GM12875 (cell line): ENCODE results near the gene HDAC9.
A peak's percentile ranks its signal among the peaks of the same experiment; 100 is the strongest.

Experiments used
- H3K4me3 ChIP-seq: one replicate; pipeline ENCODE4 v1.5.1; 2011; ENCODE audit warnings: low read depth, low read length, control low read depth
- TF ChIP-seq, protein P1 (sequence below): IDR thresholded peaks from 2 replicates; pipeline ENCODE4 v1.5.1; 2011; ENCODE audit warnings: low read depth, mild to moderate bottlenecking, control low read depth, inconsistent platforms, low read length, moderate library complexity, borderline replicate concordance; ENCODE audit not compliant: insufficient read depth

HDAC9 gene

DNA sequence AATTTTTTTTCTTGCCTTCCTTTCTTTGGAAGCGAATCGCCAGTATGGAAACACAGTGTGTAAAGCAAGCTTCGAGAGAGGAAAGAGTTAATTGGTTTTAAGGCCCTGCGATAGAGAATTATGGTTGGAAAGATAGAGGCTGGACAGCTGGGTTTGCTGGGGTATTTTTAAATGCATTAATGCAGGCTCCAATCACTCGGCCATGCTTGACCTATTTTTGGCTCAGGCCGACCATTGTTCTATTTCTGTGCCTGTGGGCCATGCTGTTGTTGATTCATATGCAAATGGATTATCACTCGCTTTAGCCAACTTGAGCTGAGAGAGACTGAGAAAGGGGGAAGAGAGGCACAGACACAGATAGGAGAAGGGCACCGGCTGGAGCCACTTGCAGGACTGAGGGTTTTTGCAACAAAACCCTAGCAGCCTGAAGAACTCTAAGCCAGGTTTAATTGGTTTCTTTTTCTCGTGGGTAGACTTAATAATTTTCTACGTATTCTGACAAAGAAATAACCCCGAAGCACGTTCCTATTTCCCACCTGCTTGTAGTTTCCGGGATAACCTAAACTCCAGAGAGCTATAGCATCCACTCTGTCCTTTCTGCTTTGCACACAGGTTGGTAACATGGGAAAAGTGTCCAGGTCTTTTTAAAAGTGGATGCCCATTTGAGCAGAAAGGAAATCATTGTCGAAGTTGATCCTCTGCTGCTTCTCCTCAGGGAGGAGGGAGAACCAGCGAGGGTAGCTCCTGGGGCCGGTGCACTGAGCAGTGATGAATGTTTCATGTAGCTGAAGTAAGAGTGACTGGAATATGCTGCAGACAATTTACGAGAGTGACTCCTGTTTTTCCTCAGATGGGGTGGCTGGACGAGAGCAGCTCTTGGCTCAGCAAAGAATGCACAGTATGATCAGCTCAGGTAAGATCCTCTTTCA is at the start of gene HDAC9:
Gene HDAC9 (plus strand): TSS at position 338 of the 929 bp plus-strand sequence. CDS start 554 bp downstream, at position 892.
- peak within 1 kb of the TSS; percentile 64 for H3K4me3 ChIP-seq
- TF ChIP-seq, protein P1, sequence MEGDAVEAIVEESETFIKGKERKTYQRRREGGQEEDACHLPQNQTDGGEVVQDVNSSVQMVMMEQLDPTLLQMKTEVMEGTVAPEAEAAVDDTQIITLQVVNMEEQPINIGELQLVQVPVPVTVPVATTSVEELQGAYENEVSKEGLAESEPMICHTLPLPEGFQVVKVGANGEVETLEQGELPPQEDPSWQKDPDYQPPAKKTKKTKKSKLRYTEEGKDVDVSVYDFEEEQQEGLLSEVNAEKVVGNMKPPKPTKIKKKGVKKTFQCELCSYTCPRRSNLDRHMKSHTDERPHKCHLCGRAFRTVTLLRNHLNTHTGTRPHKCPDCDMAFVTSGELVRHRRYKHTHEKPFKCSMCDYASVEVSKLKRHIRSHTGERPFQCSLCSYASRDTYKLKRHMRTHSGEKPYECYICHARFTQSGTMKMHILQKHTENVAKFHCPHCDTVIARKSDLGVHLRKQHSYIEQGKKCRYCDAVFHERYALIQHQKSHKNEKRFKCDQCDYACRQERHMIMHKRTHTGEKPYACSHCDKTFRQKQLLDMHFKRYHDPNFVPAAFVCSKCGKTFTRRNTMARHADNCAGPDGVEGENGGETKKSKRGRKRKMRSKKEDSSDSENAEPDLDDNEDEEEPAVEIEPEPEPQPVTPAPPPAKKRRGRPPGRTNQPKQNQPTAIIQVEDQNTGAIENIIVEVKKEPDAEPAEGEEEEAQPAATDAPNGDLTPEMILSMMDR = no peak

DNA sequence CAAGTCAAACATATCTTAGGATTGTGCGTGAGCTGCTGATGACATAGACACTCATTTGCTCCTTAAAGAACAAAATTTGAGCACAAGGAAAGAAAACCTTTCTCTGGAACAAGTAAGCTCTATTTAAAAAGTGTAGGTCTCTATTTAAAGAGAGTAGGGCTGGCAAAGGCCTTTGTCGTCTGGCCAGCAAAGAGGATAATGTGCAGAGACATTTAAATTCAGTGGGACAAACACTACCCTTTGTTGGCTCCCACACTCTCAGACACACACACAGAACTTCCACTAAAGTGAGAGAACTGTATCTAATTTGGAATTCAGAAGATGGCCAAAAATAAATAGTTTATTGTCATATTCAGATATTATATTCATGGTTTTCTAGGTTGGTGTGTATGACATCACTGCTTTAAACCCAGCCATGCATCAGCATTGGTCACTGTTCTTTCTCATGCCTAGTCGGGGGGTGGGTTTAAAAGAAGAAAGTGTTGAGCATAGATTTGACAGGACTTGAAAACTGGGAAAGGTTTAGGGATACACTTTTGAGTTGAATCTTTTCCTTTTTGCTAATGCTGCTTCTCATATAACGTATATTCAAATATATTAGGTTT is 49.5 kb upstream of the HDAC9 start:
- no peak overlapping the region for H3K4me3 ChIP-seq
- TF ChIP-seq, protein P1 = no peak

DNA sequence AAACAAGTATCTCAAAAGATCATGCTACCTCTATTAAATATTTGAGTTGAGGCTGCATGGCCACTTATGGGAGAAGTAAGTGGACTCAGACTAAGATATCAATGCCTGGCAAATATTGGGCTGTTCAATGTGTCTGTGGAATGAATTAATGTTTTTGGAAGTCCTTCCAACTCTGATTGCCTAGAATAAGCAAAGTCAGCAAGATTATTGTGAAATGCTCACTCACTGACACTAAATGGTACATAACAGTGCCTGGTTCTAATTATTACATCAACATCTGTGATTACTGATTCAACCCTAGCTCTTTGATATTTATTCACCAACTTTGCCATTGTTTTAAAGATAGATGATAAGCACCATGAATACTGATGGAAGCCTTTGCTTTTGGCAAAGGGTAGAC is 45.5 kb upstream of the HDAC9 start:
- H3K4me3 ChIP-seq = no peak overlapping the region
- TF ChIP-seq, protein P1 = no peak

GRCh38 chr7:18455606-18456005 is 39.9 kb upstream of the HDAC9 start:
- TF ChIP-seq, protein P1 = no peak
- no peak overlapping the region for H3K4me3 ChIP-seq

DNA sequence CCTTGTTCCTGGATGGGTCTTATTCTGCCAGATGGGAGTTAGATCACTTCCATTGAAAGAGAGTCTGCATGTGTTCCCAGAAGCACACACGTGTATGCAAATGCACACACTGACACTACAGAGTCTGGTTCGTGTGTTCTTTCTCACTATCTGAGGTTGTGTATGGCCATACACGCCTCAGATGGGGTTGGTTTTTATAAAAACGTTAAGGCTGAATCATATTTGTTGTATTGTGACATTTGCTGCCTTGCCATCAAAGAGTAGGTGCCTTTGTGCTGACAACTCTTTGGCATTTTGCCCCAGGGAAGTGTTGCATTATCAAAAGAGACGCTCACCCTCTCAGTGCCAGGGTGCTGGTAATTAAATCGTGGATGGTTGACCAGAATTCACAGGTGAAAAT is 37.7 kb upstream of the HDAC9 start:
- TF ChIP-seq, protein P1 = no peak
- H3K4me3 ChIP-seq = no peak overlapping the region

DNA sequence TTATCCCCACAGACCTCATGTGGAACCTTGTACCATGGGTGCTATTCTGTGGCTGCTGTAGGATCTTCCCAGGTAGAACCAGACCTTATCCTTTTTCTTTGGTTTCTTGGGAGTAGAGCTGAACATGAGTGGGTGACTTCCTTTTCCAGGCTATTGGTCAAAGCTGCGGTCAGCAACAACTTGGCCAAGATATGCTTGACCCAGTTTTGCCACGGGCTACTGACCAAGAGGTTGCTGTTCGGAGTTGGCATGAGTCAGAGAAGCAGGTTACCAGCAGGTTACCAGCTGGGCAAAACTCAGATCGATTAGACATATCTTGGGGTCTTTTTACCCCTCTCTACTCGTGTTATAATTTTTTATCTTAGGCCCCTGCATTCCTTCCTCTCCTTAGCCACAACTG is 36.7 kb upstream of the HDAC9 start:
- TF ChIP-seq, protein P1 = no peak
- H3K4me3 ChIP-seq = no peak overlapping the region
